G401.6 (cell line): ENCODE data around the gene KDM1B.
"Not testable (repeated sequence)": the region's sequence is repeated elsewhere in the genome, so short reads cannot be mapped to it uniquely, and the experiment has no call there.

Source experiments
- FAIRE-seq: peaks from 2 replicates; lab custom pipeline; 2012; peaks lifted over from hg19 to GRCh38; lab: Jason Lieb, UNC

KDM1B gene

DNA sequence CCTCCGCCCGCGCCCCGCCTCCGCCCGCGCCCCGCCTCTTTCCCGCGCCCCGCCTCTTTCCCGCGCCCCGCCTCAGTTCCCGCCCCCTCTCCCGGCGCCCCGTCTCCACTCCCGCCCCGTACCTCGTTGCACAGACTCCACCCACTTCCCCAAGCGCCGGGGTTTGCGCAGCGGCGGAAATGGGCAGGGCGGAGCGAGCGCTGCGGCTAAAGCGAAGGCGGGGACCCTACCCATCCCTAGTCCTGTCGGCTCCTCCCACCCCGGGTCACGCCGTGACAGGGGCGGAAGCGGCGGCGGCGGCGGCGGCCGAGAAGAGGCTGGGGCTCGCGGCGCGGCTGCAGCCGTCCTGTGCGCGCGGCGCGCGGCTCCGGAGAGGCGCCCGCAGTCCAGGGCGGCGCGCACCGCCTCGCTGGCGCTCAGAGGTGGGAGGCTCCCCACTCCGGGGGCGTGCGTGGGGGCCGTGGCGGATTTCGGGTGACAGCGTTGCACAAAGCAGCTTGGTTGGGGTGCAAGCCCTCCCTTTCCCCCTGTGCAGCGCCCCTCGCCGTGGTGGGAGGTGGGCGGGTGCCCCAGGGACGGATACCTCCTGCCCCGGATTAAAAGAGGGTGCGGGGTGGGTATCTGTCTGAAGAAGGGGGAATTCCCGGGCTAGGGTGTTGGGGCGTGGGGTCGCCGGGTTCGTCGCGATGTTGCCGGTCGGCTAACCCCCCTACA, at the start of gene KDM1B:
TSS of gene KDM1B (plus strand) at position 273 of the 714 bp plus-strand sequence. CDS start 4,474 bp downstream, outside the sequence.
- FAIRE-seq: peak; percentile 60

DNA sequence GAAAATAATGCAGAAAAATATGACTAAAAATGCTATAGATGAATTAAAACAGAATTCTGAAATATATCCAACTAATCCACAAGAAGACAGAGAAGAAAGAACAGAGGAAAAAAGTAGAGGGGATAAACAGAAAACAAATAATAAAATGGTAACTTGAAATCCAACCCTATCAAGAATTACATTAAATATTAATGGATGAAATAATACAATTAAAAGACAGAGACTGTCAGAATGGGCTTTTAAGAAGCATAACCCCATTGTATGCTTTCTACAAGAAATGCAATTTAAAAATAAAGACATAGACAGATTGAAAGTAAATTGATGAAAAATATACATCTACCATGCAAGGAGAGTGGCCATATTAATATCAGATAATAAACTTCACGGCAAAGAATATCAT, 48.2 kb upstream of the KDM1B start:
- no peak for FAIRE-seq

DNA sequence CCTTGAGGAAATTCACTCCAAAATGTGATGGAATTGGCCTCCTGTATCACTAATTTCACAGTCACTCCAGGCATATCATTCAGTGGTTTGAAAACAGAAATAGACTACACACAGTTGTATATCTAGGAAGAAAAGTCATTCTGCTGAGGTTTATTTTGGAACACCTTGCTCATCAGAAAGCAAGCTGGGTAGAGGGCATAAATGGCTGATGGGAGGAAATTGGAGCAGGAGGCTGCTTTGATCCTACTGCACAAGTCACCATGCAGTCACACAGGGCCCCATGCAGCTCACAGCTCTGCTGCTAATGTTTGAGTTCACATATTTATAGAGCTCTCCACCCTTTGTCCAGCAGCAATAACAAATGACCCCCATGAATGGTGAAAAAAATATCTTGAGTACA, 45.1 kb upstream of the KDM1B start:
- no peak for FAIRE-seq

DNA sequence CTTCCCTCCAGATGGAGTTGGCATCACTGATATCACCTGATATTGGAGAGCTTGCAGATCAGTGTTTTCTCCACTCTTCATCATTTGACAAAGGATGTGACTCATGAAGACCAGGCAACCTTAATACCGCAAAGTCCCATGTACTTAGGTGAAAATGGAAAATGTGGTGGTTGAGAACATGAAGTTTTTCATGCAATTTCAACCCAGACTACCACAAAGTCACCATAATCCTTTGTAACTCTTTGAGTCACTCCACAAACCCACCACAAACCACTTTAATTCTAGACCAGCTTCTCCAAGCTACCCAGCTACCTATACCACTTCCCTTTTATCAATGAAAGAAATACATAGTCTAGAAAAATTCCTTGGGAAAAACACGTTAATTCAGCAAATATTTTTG, 39.9 kb upstream of the KDM1B start:
- FAIRE-seq: no peak

GRCh38 chr6:18117136-18117535, 38.1 kb upstream of the KDM1B start:
- no peak for FAIRE-seq

- FAIRE-seq: no peak
Measured at GRCh38 chr6:18118330-18118729, 36.9 kb upstream of the KDM1B start.

DNA sequence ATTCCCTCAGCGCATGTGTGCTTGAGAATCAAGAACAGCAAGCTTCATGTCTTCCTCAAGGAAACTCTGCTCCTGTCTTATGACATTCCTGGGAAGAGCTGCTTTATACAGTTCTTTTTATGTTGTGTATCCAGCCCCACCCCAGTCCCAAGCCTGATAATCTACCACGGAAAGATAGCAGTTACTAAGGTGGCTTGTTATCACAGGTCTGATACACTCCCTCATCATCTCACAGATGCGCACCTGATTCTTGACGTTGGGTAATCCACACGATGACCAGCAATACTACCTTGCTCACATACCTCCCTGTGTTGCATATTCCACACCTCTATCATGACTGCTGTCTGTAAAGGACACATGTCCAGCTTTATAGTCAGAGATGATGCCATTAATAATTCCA, 36.0 kb upstream of the KDM1B start:
- FAIRE-seq: no peak

DNA sequence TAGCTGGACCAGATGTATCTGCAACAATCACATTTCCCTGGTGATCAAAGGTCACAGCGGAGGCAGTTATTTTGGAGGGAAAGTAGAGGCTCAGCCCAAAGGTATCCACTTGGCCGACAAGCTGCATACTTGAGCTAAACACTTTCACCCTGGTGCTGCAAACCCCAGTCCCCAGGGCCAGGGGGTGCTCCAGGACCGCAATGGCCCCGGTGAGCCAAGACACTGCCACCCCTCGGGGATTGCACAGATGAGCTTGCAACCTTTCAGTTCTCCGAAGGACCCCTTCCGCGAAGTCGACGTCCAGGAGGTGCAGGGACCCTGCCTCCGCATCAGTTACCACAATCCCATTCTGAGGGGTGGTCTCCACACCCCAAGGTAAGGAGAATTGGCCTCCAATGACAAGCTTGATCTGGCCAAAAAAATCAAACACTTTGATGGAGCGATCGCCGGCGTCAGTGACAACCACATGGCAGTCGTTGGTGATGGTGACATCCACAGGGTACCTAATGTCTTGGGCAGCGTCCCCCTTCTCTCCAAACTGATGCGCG, 33.6 kb upstream of the KDM1B start:
- FAIRE-seq: no peak

DNA sequence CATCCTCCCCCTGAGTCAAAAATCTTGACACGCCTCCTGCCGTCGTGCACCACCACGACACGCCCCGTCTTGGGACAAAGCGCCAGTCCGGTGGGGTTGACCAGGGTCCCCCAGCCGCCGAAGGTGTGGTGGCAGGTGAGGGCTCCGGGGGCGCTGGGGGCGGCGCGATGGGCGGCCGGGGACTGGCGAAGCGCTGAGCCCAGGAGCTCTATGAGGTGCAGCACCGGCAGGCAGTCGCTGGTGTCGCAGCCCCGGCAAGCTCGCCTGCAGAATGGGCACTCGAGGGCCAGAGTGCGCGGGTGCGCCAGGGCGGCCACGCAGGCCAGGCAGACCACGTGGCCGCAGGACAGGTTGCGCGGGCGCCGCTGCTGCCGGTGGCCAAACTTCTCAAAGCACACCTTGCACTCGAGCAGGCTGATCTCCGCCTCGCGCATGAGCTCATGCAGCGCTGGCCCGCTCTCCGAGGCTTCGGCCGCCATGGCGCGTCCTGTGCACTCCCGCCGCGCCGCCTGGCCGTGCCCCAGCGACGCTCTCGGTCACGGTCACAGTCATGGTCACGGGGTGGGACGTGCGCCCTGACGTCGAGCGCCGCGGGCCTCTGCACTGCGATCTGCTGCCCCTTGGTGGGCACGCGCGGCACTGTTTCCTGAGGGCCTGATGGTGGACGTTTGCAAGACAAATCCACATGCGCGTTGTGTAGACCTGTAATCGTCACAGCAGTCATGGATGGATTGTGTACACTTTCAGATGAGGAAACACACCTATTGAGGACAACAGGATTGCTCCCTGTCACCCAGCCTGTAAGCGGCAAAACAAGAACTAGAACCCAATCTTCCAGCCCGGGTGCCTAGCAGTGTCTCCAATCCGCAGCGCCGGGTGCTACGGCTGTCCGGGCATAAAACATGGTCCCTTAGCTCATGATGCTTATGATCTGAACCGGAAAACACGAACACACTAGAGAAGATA, 32.8 kb upstream of the KDM1B start, which contains the start of gene NHLRC1:
TSS of gene NHLRC1 (minus strand) at position 550 of the 966 bp plus-strand sequence. CDS start at position 479, 71 bp downstream.
- no peak for FAIRE-seq

GRCh38 chr6:18126121-18126520, 29.1 kb upstream of the KDM1B start:
- FAIRE-seq: no peak

GRCh38 chr6:18132346-18132745, 22.9 kb upstream of the KDM1B start:
- FAIRE-seq: no peak

DNA sequence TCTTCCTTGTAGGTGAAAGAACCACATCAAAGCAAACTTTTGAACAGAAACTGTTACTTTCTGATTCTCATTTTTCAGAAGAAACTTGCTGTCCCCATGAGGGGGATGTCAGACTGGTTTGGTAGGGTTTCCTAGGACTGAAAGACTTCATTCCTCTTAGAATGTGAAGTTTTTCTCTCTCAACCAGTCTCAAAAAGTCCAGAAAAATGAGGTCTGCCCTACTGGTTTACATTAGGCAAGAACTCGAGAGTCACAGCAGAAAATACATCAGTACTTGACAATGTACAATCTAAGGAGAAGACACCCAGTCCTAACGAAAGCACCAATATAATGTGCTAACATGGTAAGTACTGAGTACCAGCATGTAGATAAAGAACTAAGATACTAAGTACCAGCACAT, 20.1 kb upstream of the KDM1B start:
- FAIRE-seq: no peak

DNA sequence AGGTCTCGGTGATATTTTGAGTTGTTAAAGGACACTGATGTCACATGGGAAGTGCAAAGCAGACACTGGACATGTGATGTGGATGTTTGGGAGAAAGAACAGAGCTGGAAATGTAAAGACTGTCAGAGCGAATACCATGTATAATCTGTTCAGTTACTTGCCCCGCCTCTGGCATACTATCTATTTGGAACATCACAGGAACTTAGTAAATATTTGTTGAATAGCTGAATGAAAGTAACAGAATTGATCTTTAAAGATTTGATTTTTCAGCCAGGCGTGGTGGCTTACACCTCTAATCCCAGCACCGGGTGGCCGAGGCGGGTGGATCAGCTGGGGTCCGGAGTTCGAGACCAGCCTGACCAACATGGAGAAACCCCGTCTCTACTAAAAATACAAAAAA, 19.0 kb upstream of the KDM1B start:
- no peak for FAIRE-seq

DNA sequence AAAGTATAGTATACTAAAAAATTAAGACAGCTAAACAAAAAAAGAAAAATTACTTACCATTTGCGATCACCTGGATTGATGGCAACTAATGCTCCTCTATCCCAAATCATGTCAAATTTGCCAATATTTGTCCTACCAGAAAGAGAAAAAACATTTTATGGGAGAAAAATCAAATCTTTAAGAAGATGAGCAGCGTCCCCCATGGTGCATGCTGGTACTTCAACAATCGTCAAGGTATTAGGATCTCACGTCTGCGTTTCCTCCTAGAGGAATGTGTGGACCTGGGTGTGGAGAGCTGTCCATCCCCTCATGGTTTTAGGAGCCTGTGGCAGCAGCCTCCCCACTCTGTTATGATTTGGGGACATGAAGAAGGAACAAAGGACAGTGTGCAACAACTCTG, 16.3 kb upstream of the KDM1B start:
- FAIRE-seq: no peak

DNA sequence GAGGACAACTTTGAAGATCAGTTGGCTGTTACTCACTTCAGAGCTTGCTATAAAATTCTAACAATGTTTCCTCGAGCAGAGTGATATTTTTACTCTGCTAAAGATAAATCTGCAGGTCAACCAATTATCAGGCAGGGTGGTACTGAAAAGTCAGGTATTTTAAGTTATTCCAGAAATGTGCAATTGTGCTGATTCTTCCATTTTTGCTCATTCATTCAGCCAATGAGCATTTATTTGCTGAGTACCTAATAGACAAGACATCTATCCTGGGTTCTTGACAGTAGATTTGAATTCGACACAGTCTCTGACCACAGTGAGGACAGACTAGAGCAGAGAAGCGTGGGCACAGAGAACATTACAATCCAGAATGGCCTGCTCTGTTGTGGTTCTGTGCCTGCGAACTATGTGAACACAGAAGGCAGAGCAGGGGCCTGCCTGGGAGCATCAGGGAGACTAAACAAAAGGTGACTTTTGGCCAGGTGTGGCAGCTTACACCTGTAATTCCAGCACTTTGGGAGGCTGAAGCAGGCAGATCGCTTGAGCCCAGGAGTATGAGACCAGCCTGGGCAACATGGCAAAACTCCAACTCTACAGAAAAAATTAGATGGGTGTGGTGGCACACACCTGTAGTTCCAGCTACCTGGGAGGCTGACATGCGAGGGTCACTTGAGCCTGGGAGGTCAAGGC, 15.1 kb upstream of the KDM1B start:
- FAIRE-seq: no peak

GRCh38 chr6:18141805-18142590, 13.2 kb upstream of the KDM1B start:
- FAIRE-seq: no peak

DNA sequence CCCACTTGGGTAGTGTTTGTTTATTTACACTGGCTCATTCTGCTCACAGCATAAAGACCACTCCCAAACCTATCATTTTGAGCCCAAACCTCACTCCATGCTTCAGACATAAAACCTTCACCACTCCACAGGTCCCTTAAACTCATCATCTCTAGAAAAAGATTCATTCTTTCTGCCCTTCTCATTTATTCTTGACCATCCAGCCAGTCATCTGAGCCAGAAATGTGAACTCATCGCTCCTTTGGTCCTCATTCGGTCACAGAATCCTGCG, 12.7 kb upstream of the KDM1B start:
- FAIRE-seq: no peak

DNA sequence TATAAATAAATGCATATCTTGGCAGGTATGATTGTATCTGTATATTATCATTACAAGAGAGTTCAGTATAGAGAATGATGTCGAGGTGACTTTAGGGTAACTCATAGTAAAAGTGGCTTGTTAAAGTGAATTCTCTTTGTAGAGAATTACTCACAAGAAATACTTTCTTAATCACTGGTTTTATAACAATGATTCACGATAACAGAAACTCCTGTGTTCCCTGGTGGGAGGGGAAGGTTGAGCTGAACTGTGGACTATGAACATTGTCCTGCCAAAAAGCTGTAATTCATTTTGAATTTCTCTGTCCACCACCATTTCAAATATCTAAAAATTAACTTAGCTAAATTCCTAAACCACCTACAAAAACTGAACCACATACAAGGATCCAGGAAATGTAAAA, 8.1 kb upstream of the KDM1B start:
- no peak for FAIRE-seq

- no peak for FAIRE-seq
Measured at GRCh38 chr6:18147616-18148015, 7.6 kb upstream of the KDM1B start.

- FAIRE-seq: no peak
Measured at GRCh38 chr6:18148304-18149025, 6.8 kb upstream of the KDM1B start.

DNA sequence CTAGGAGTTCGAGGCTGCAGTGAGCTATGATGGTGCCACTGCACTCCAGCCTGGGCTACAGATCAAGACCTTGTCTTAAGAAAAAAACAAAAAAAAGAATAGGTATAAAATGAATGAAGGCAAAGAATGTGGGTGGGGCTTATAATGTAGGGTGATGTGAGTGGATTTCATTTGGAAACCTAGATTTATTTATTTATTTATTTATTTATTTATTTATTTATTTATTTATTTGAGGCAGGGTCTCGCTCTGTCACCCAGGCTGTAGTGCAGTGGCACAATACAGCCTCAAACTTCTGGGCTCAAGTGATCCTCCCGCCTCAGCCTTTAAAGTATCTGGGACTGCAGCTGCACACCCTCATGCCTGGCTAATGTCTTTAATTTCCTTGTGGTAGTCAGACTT, 3.8 kb upstream of the KDM1B start:
- FAIRE-seq: not testable (repeated sequence)
